GM20431 (cell line): Measurements from ENCODE around the gene RB1.

ENCODE experiments used
- in situ Hi-C: fragments of 300-500 bp; cut with MseI, MboI; formaldehyde crosslinking; loops from one replicate; pipeline ENCODE4 v1.15.0; 2020; ENCODE audit warnings: low sequenced_read_pairs; ENCODE audit not compliant: unreplicated experiment

RB1 gene

GRCh38 chr13:48303359-48304142 lies at the start of gene RB1:
Gene RB1 (plus strand): TSS chr13:48303751. CDS start chr13:48303913, 162 bp downstream.
- in situ Hi-C loops: loop anchor here (25.0 kb wide), 1 partner anchor 284 kb away; no protein-coding TSS in a partner anchor

DNA sequence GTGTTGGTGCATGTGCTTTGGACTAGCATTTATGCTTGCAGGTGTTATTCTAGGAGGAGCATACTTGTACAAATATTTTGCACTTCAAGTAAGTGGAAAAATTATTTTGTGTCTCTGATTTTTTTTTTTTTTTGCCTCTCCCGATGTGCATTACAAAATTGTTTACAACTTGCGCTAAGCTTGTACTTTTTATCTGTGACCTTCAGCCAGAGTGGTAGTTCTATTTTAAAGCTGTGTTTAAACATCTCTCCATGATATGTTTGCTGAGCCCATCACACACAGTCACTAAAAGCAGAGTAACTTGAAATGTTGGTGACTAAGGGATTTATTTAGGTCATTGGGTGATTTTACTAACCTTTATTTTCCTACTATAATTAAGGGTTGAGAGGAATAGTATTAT lies 49.7 kb upstream of the RB1 start:
- in situ Hi-C loops: no loop called here

- in situ Hi-C loops: no loop called here
These were observed 48.5 kb upstream of the RB1 start for GRCh38 chr13:48255090-48255489.

GRCh38 chr13:48255954-48256353 lies 47.6 kb upstream of the RB1 start:
- in situ Hi-C loops: no loop called here

DNA sequence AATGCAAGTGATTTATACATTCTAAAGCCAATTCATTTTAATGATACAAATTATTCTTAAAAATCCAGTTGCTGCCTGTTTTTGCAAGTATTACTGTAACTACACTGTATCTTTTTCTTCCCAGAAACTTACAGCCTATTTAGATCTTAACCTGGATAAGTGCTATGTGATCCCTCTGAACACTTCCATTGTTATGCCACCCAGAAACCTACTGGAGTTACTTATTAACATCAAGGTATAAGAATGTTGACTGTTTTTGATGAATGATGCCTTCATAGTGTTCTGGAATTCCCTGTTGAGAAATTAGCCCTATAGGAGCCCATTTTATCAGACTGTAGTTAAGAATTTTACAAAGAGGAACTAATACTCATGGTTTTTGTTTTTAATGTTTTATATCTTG lies 45.5 kb upstream of the RB1 start:
- in situ Hi-C loops: no loop called here

DNA sequence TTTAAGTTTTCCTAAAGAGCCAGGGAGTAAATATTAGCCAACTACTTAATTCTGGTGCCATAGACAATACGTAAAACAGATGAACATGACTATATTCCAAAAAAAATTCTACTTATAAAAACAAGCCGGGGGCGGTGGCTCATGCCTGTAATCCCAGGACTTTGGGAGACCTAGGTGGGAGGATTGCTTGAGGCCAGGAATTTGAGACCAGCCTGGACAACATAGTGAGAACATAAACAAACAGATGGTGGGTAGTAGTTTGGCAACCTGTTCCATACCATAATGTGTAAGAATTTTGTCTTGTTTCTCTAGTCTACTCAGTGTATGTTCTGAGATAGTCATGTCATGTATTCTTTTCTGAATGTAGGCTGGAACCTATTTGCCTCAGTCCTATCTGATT lies 45.1 kb upstream of the RB1 start:
- in situ Hi-C loops: no loop called here

- in situ Hi-C loops: no loop called here
These were observed 42.6 kb upstream of the RB1 start for GRCh38 chr13:48260970-48261369.

DNA sequence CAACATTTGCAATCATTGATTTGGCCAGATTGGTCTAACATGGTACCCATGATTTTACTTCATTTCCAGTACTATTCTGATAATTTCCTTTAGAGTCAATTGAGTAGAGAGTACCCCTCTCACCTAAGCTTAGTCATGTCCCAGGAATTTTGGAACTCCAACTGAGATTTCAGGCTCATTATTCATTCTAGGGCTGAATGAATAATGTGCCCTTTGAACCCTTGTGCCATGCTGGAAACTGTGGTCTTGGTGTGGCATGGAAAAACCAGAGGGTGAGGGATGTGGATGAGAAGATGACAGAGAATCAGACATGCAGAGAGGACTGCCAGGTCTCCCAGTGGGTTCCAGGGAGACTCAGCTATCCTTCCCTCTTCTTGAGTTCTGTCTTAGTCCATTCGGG lies 40.4 kb upstream of the RB1 start:
- in situ Hi-C loops: no loop called here

GRCh38 chr13:48264058-48264457 lies 39.5 kb upstream of the RB1 start:
- in situ Hi-C loops: no loop called here

- in situ Hi-C loops: no loop called here
These were observed 38.2 kb upstream of the RB1 start for GRCh38 chr13:48265217-48265815.

GRCh38 chr13:48266150-48266549 lies 37.4 kb upstream of the RB1 start:
- in situ Hi-C loops: no loop called here

- in situ Hi-C loops: no loop called here
These were observed 36.6 kb upstream of the RB1 start for GRCh38 chr13:48266701-48267639.

- in situ Hi-C loops: no loop called here
These were observed 35.5 kb upstream of the RB1 start for GRCh38 chr13:48268019-48268418.

DNA sequence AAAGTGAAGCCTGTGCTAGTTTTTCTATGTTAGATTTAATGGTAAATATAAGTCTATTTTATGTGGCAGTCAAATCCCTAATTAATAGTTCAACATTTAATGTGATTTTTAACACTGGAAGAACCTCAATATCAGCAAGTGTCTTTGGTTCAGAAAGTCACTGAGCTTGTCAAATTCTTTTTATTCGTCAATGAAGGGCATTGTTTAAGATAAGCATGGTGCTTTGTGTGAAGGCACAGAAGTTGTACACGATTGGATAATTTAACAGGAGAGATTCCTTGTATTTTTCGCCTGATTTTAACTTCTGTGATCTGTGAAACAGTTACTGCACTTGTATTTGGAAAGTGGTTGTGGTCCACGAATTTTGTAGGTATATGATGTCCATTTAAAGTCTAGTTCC lies 30.2 kb upstream of the RB1 start:
- in situ Hi-C loops: no loop called here

DNA sequence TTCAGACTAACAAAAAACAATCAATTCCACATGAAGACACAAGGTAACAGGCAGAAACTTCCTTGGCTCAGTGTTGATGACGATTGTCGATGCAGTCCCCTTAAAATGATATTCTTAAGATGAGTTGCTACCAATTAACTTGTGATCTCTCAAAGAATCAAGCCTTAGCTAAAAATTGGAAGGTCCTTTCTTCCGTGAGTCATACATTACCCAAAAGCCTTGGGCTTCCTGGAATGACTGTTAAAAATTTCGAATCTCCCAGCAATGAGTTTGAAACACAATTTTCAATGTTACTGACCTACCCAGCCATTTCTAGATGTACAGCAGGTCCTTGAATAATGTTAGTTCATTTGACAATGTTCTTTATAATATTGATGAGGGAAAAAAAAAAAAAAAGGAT lies 28.0 kb upstream of the RB1 start:
- in situ Hi-C loops: no loop called here

DNA sequence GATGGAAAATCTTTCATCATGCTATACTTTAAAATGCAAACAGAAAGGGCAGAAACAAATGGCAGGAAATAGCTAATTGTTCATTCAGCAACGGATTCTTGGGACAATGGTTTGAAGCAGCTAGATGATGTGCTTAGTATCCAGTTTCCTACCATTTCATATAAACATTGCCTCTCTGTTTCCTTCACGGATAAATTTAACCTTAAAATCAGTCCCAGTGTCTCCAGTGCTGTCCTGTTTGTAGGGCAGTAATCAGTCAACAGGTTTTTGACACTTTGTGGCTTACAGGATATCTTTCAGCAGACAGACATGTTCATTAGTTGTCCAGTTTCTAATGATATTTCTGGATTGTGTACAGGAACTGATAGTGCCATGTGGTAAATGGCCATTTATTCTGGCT lies 24.7 kb upstream of the RB1 start:
- in situ Hi-C loops: no loop called here

- in situ Hi-C loops: no loop called here
These were observed 22.0 kb upstream of the RB1 start for GRCh38 chr13:48281556-48281955.

- in situ Hi-C loops: no loop called here
These were observed 11.8 kb upstream of the RB1 start for GRCh38 chr13:48291730-48292129.

- in situ Hi-C loops: no loop called here
These were observed 10.9 kb upstream of the RB1 start for GRCh38 chr13:48292650-48293049.

- in situ Hi-C loops: no loop called here
These were observed 8.9 kb upstream of the RB1 start for GRCh38 chr13:48294653-48295052.

- in situ Hi-C loops: no loop called here
These were observed 8.3 kb upstream of the RB1 start for GRCh38 chr13:48295271-48295670.
